ENCODE data around the gene FCHSD2. TPM values are rescaled to one million over a fixed set of nuclear protein-coding genes. Genes with fewer than 3 reads are reported as not detected.

Gene FCHSD2
- polyA plus RNA-seq, 2 of the 4 experiments (the other 2 are of a cell fraction): 10.5 to 19.0 TPM

GRCh38 chr11:72947229-72947628, 194.9 kb downstream of the FCHSD2 start:
- ChIA-PET POLR2A (no interaction called here), CTCF (no interaction called here)
- FAIRE-seq (no peak), DNase-seq (ENCODE audit: low read depth in 1 of 2, low spot score in 1 of 2) (no peak), ATAC-seq (no peak)
- H3K9me3 ChIP-seq: no peaks in the 10 kb centered on the region
- WGBS (ENCODE audit: missing lambda C conversion rate): 70% methylated on average over 1 of the region's 1 CpG
- no peak overlapping the region for H3K27ac ChIP-seq
- H3K4me1 ChIP-seq: peaks cover 11% of the 10 kb centered on the region; the same call in 2 of the 3 replicates
- TF ChIP-seq RNF2 (IDR thresholded peaks at IDR 0.05; ENCODE audit: borderline replicate concordance, low read depth) (no peak), PBX3 (IDR thresholded peaks at IDR 0.05) (no peak), POLR2A (IDR thresholded peaks at IDR 0.05; ENCODE audit: low read length) (no peak), HMGXB4 (CRISPR knock-in tag; IDR thresholded peaks at IDR 0.05; ENCODE audit: borderline replicate concordance) (no peak), BHLHE40 (IDR thresholded peaks at IDR 0.05; ENCODE audit: low read depth, low read length) (no peak), RAD21 (conservative IDR thresholded peaks at IDR 0.05 in 1 of 2, IDR thresholded peaks at IDR 0.05 in 1 of 2) (no peak), ZC3H11A (IDR thresholded peaks at IDR 0.05) (no peak), HOXA7 (CRISPR knock-in tag; IDR thresholded peaks at IDR 0.05) (no peak), CEBPB (IDR thresholded peaks at IDR 0.05) (no peak), ESRRA (IDR thresholded peaks at IDR 0.05; ENCODE audit: borderline replicate concordance, low read length) (no peak), KDM1A (IDR thresholded peaks at IDR 0.05; ENCODE audit: low read depth) (no peak), NFE2L2 (conservative IDR thresholded peaks at IDR 0.05; ENCODE audit: low read length) (no peak), GATA3 (IDR thresholded peaks at IDR 0.05; ENCODE audit: borderline replicate concordance) (no peak), RCOR1 (IDR thresholded peaks at IDR 0.05; ENCODE audit: low read depth, low read length) (no peak), CHD4 (IDR thresholded peaks at IDR 0.05; ENCODE audit: borderline replicate concordance) (no peak), ZSCAN20 (CRISPR knock-in tag; IDR thresholded peaks at IDR 0.05) (no peak), ZFP36 (IDR thresholded peaks at IDR 0.05; ENCODE audit: borderline replicate concordance, partially characterized antibody) (no peak), MAFK (IDR thresholded peaks at IDR 0.05; ENCODE audit: partially characterized antibody) (no peak), CHD2 (IDR thresholded peaks at IDR 0.05; ENCODE audit: low read length, partially characterized antibody) (no peak), NR3C1 (IDR thresholded peaks at IDR 0.05) (no peak)
- no peak overlapping the region for H3K4me3 ChIP-seq
- H3K4me2 ChIP-seq: no peak overlapping the region

- TF ChIP-seq ATOH8 (CRISPR knock-in tag; IDR thresholded peaks at IDR 0.05; ENCODE audit: low read depth): no peak
- CTCF ChIA-PET: no interaction called here
- WGBS (ENCODE audit: missing lambda C conversion rate): 27% methylated on average over 1 of the region's 1 CpG
- H3K4me1 ChIP-seq: no peaks in the 10 kb centered on the region
- no peak for DNase-seq (ENCODE audit: low read depth in 1 of 2, low spot score in 1 of 2)
- no peak overlapping the region for H3K4me3 ChIP-seq
- no peaks in the 10 kb centered on the region for H3K9me3 ChIP-seq
- no peak for FAIRE-seq
- ATAC-seq: no peak
- POLR2A ChIA-PET: no interaction called here
- no peak overlapping the region for H3K27ac ChIP-seq
- no peak overlapping the region for H3K4me2 ChIP-seq
Observed at GRCh38 chr11:72943664-72944063, 198.5 kb downstream of the FCHSD2 start.

- H3K27ac ChIP-seq: no peak overlapping the region
- FAIRE-seq: no peak
- WGBS (ENCODE audit: missing lambda C conversion rate): 86% methylated on average over 9 of the region's 9 CpGs
- no peak for ATAC-seq
- no peak overlapping the region for H3K4me2 ChIP-seq
- no peaks in the 10 kb centered on the region for H3K9me3 ChIP-seq
- POLR2A ChIA-PET: interaction anchor here (0.5 kb wide), 1 partner anchor 16 kb away, joined by 6 read pairs; no protein-coding TSS in a partner anchor
- CTCF ChIA-PET: interaction anchor here (0.7 to 1.0 kb wide), 2 partner anchors 15 to 22 kb away, joined by 3 to 4 read pairs; no protein-coding TSS in a partner anchor
- H3K4me3 ChIP-seq: no peak overlapping the region
- no peaks in the 10 kb centered on the region for H3K4me1 ChIP-seq
- DNase-seq (ENCODE audit: low read depth in 1 of 2, low spot score in 1 of 2): no peak
- TF ChIP-seq E2F6 (IDR thresholded peaks at IDR 0.05; ENCODE audit: borderline replicate concordance, low read depth): no peak
- TF ChIP-seq CBX8 (IDR thresholded peaks at IDR 0.05): no peak
- no peak for TF ChIP-seq KDM5A (IDR thresholded peaks at IDR 0.05)
- no peak for TF ChIP-seq HEYL (CRISPR knock-in tag; IDR thresholded peaks at IDR 0.05)
- no peak for TF ChIP-seq HMGXB4 (CRISPR knock-in tag; IDR thresholded peaks at IDR 0.05; ENCODE audit: borderline replicate concordance)
- no peak for TF ChIP-seq KDM1A (IDR thresholded peaks at IDR 0.05; ENCODE audit: low read depth)
- TF ChIP-seq ZNF302 (CRISPR knock-in tag; IDR thresholded peaks at IDR 0.05): no peak
- no peak for TF ChIP-seq HOXB5 (CRISPR knock-in tag; IDR thresholded peaks at IDR 0.05)
- TF ChIP-seq USF2 (IDR thresholded peaks at IDR 0.05): no peak
- TF ChIP-seq EHF (CRISPR knock-in tag; IDR thresholded peaks at IDR 0.05): no peak
- no peak for TF ChIP-seq ZC3H11A (IDR thresholded peaks at IDR 0.05)
Observed at GRCh38 chr11:72940417-72940816, 201.7 kb downstream of the FCHSD2 start.
